GM12878 (cell line): ENCODE data around the gene THAP10. TPM values are rescaled to one million over a fixed set of nuclear protein-coding genes. Genes with fewer than 3 reads are reported as not detected.

Experiments
- ATAC-seq: fragments of 200-7000 bp; cut with Tn5 transposase; 3 replicates; pipeline ENCODE4 v1.9.1; 2020; ENCODE audit warnings: mild to moderate bottlenecking, moderate library complexity
- BruUV-seq: library from RNA; stranded (reverse); fragments of 400-500 nt; replicated peaks from 2 replicates; lab custom pipeline; 2021; lab: Mats Ljungman, UMichigan
- CTCF ChIA-PET: fragments of 300-600 bp; sonication (Branson Sonifier 250); formaldehyde crosslinking; extraction: SDS; loops from one replicate; lab custom pipeline; 2021; ENCODE audit warnings: inconsistent platforms; lab: Yijun Ruan, JAX
- POLR2A ChIA-PET: fragments of 350-600 bp; formaldehyde crosslinking; extraction: SDS; loops from one replicate; lab custom pipeline; 2021; ENCODE audit warnings: inconsistent platforms; lab: Charles Lee
- RAD21 ChIA-PET: fragments of 300-600 bp; sonication (Branson Sonifier 250); formaldehyde crosslinking; loops from one replicate; lab custom pipeline; 2023; ENCODE audit warnings: antibody characterized with exemption; ENCODE audit not compliant: unreplicated experiment; lab: Charles Lee
- SMC1A ChIA-PET: fragments of 300-600 bp; sonication (Branson Sonifier 250); formaldehyde crosslinking; loops from one replicate; lab custom pipeline; 2023; ENCODE audit not compliant: unreplicated experiment, uncharacterized antibody; lab: Charles Lee
- DNase-seq: peaks from one replicate; pipeline ENCODE4 v3.0.0-alpha.2; 2011; ENCODE audit warnings: low read depth, low spot score
- FAIRE-seq: peaks from 3 replicates; lab custom pipeline; 2011; peaks lifted over from hg19 to GRCh38; lab: Jason Lieb, UNC
- H2AFZ ChIP-seq: 2 replicates; pipeline ENCODE4 v1.6.0; 2011; ENCODE audit warnings: low read depth, low read length, control low read depth; ENCODE audit not compliant: control insufficient read depth
- H3K27ac ChIP-seq: 2 replicates; pipeline ENCODE4 v1.5.1; 2011; ENCODE audit warnings: control low read depth; ENCODE audit not compliant: control insufficient read depth, insufficient read depth
- H3K27me3 ChIP-seq, 2 experiments: replicated peaks in 1 of 2; 2 replicates each; pipeline versions ENCODE4 v1.6.0 to v1.6.1; 2011; ENCODE audit warnings: low read length in 1 of 2; ENCODE audit not compliant: control insufficient read depth in 2 of 2, insufficient read depth in 2 of 2
- H3K36me3 ChIP-seq, 2 experiments: 2 replicates each; pipeline ENCODE4 v1.5.1; 2011; ENCODE audit warnings: low read length in 1 of 2; ENCODE audit not compliant: control insufficient read depth in 2 of 2, insufficient read depth in 2 of 2
- H3K4me1 ChIP-seq: 2 replicates; pipeline ENCODE4 v1.6.1; 2011; ENCODE audit warnings: mild to moderate bottlenecking, low read length, moderate library complexity, mixed read lengths; ENCODE audit not compliant: control insufficient read depth, insufficient read depth
- H3K4me2 ChIP-seq: 2 replicates; pipeline ENCODE4 v1.6.0; 2011; ENCODE audit warnings: control low read depth; ENCODE audit not compliant: control insufficient read depth, insufficient read depth
- H3K4me3 ChIP-seq: fragments of 200-600 bp; sonication (generic); 2 replicates; pipeline ENCODE4 v1.5.1; 2016
- H3K79me2 ChIP-seq: 2 replicates; pipeline ENCODE4 v1.6.0; 2011; ENCODE audit warnings: low read length; ENCODE audit not compliant: control insufficient read depth, insufficient read depth
- H3K9ac ChIP-seq: 2 replicates; pipeline ENCODE4 v1.8.0; 2011; ENCODE audit warnings: low read length, control low read depth, mixed read lengths; ENCODE audit not compliant: control insufficient read depth, insufficient read depth
- H3K9me3 ChIP-seq: replicated peaks from 3 replicates; pipeline ENCODE4 v1.5.1; 2011; ENCODE audit warnings: mild to moderate bottlenecking, low read length; ENCODE audit not compliant: control insufficient read depth, insufficient read depth
- H4K20me1 ChIP-seq: 2 replicates; pipeline ENCODE4 v1.6.0; 2011; ENCODE audit not compliant: control insufficient read depth, insufficient read depth
- ASH2L ChIP-seq: fragments of 300-600, 200-600 bp; sonication (generic); IDR thresholded peaks from 2 replicates; pipeline ENCODE4 v1.6.1; 2017; ENCODE audit warnings: low read depth, mild to moderate bottlenecking, borderline replicate concordance
- CBX5 ChIP-seq: sonication (generic); IDR thresholded peaks from 2 replicates; pipeline ENCODE4 v1.6.1; 2016; ENCODE audit warnings: low read depth, moderate library complexity, mild to moderate bottlenecking, inconsistent platforms
- CHD4 ChIP-seq: fragments of 200-600 bp; sonication (generic); IDR thresholded peaks from 2 replicates; pipeline ENCODE4 v1.6.1; 2016; ENCODE audit warnings: mild to moderate bottlenecking
- FOXK2 ChIP-seq: fragments of 450-650 bp; IDR thresholded peaks from 2 replicates; pipeline ENCODE4 v1.6.1; 2017; ENCODE audit warnings: mild to moderate bottlenecking, moderate library complexity
- GABPA ChIP-seq: IDR thresholded peaks from 2 replicates; pipeline ENCODE4 v1.6.1; 2014; ENCODE audit warnings: antibody characterized with exemption, low read depth, mild to moderate bottlenecking, inconsistent platforms
- JUND ChIP-seq: IDR thresholded peaks from 2 replicates; pipeline ENCODE4 v1.6.1; 2012; ENCODE audit warnings: low read depth, mild to moderate bottlenecking, low read length, improper control_type of control experiment, moderate library complexity
- SREBF1 ChIP-seq: IDR thresholded peaks from 2 replicates; pipeline ENCODE4 v1.6.1; 2012; ENCODE audit warnings: mild to moderate bottlenecking, low read length
- SUPT20H ChIP-seq: IDR thresholded peaks from 2 replicates; pipeline ENCODE4 v1.6.1; 2011; ENCODE audit warnings: low read depth, mild to moderate bottlenecking, low read length, moderate library complexity, borderline replicate concordance; ENCODE audit not compliant: control insufficient read depth
- TCF12 ChIP-seq: IDR thresholded peaks from 2 replicates; pipeline ENCODE4 v1.6.1; 2011; ENCODE audit warnings: low read depth, mild to moderate bottlenecking, low read length
- ZNF207 ChIP-seq: fragments of 450-650 bp; IDR thresholded peaks from 2 replicates; pipeline ENCODE4 v1.6.1; 2014; ENCODE audit warnings: antibody characterized with exemption, mild to moderate bottlenecking, borderline replicate concordance
- whole genome bisulfite sequencing: methylation state at CpG from one replicate; pipeline ENCODE4 v1.1.6; 2016; ENCODE audit warnings: low lambda C conversion rate; ENCODE audit not compliant: insufficient replicate concordance, insufficient coverage; ENCODE audit errors: missing lambda C conversion rate; 5-methylcytosine and 5-hydroxymethylcytosine counted together
- in situ Hi-C: fragments of 300-500 bp; cut with MboI; formaldehyde crosslinking; loops from 9 replicates; pipeline ENCODE4 v1.14.3; 2018; ENCODE audit warnings: mixed read lengths
- intact Hi-C: fragments of 100-400 bp; cut with micrococcal nuclease; formaldehyde crosslinking; loops from one replicate; pipeline ENCODE4 v1.14.2; 2022; ENCODE audit not compliant: unreplicated experiment
- polyA plus RNA-seq, 11 experiments: library from polyadenylated mRNA; depleted of rRNA in 4 of 11; unstranded in 6 of 11; stranded (reverse) in 5 of 11; fragments of >200 nt; fragmentation: Nextera tagmentation in 4 of 11; fragmentation: Illumina TruSeq in 1 of 11; extraction: Ambion mirVana in 4 of 11; extraction: Trizol in 1 of 11; gene quantifications; 1 replicate in 1 of 11; 2 replicates in 10 of 11; pipeline versions ENCODE4 v1.2.1 to v1.2.3, GENCODE V29; 2011 to 2016; ENCODE audit warnings: inconsistent platforms in 2 of 11, missing spikeins in 2 of 11, low read depth in 1 of 11
- total RNA-seq, 4 experiments: library from RNA; depleted of rRNA in 3 of 4; stranded (reverse); fragments of >200 nt in 3 of 4; fragmentation: Illumina TruSeq in 1 of 4; extraction: Trizol in 1 of 4; gene quantifications; 2 replicates each; pipeline versions ENCODE4 v1.2.1 to v1.2.3, GENCODE V29; 2013 to 2021
- TF ChIP-seq, protein P1 (sequence below): fragments of 450-650 bp; IDR thresholded peaks from 2 replicates; pipeline ENCODE4 v1.6.1; 2018; ENCODE audit warnings: mild to moderate bottlenecking, low read depth, moderate library complexity; ENCODE audit not compliant: partially characterized antibody
- TF ChIP-seq, protein P2 (sequence below): fragments of 450-650 bp; IDR thresholded peaks from 2 replicates; pipeline ENCODE4 v1.6.1; 2017; ENCODE audit warnings: mild to moderate bottlenecking

THAP10 gene
- total and polyA plus RNA-seq, 10 of the 15 experiments (the other 5 are each of a cell fraction or from before 2014, with no cell fraction given), result 0.35 to 5.2 (median 1.4) TPM

DNA sequence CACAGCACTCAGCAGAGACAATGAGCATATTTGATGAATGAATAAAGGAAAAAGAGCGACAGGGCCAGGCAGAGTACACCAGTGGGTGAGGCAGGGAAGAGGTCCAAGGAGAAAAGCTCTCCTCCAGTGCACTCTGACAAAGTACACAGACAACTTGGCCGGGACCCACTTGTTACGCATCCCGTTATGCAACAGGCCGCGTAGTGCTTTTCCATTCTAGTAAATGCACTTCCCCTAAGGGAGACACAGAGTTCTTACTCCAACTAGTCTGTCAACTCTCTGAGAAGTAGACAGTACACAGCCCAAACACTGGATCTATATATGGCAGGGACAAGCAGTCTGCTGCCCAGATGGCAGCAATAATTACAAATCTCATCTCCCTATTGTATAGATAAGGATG lies 56.8 kb downstream of the THAP10 start (continued):
- TF ChIP-seq, protein P1, sequence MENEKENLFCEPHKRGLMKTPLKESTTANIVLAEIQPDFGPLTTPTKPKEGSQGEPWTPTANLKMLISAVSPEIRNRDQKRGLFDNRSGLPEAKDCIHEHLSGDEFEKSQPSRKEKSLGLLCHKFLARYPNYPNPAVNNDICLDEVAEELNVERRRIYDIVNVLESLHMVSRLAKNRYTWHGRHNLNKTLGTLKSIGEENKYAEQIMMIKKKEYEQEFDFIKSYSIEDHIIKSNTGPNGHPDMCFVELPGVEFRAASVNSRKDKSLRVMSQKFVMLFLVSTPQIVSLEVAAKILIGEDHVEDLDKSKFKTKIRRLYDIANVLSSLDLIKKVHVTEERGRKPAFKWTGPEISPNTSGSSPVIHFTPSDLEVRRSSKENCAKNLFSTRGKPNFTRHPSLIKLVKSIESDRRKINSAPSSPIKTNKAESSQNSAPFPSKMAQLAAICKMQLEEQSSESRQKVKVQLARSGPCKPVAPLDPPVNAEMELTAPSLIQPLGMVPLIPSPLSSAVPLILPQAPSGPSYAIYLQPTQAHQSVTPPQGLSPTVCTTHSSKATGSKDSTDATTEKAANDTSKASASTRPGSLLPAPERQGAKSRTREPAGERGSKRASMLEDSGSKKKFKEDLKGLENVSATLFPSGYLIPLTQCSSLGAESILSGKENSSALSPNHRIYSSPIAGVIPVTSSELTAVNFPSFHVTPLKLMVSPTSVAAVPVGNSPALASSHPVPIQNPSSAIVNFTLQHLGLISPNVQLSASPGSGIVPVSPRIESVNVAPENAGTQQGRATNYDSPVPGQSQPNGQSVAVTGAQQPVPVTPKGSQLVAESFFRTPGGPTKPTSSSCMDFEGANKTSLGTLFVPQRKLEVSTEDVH, result no peak
- TF ChIP-seq FOXK2, result no peak
- no peak for TF ChIP-seq SREBF1
- TF ChIP-seq TCF12, result no peak
- TF ChIP-seq ASH2L, result no peak
- TF ChIP-seq ZNF207, result no peak

DNA sequence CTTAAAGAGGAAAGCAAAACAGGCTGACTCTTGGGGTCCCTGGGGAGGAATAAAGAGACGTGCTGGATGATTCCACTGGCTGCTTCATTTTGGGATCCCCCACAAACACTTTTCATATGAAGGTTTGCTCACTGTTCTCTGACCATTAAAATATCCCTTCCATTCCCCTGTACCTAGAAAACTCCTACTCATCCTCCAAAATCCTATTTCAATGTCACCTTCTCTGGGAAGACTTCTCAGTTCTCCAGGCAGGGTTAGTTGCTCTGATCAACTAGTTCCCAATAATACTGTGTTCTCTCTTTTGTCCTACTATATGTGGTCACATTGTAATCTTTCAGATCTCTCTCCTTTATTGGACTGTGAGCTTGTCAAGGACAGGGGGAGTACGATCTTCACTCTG lies 57.2 kb downstream of the THAP10 start:
- Histone ChIP-seq H3K9ac (no peak overlapping the region), H3K36me3 (no peaks in the 10 kb centered on the region), H3K79me2 (no peaks in the 10 kb centered on the region), H3K27me3 (no peaks in the 10 kb centered on the region), H3K4me2 (no peak overlapping the region), H3K27ac (no peak overlapping the region), H3K4me3 (no peak overlapping the region), H2AFZ (no peak overlapping the region), H3K9me3 (no peaks in the 10 kb centered on the region), H4K20me1 (no peaks in the 10 kb centered on the region), H3K4me1 (no peaks in the 10 kb centered on the region)
- ChIA-PET POLR2A (no interaction called here), RAD21 (no interaction called here), SMC1A (no interaction called here), CTCF (no interaction called here)
- no TSS peak for BruUV-seq
- in situ Hi-C loops (no loop called here), intact Hi-C loops (no loop called here)
- ATAC-seq (no peak), DNase-seq (no peak), FAIRE-seq (no peak)
- WGBS, result 3% methylated on average over 2 of the region's 2 CpGs
- no peak for TF ChIP-seq CHD4
- TF ChIP-seq CBX5, result no peak
- TF ChIP-seq SUPT20H, result no peak
- TF ChIP-seq, protein P2, sequence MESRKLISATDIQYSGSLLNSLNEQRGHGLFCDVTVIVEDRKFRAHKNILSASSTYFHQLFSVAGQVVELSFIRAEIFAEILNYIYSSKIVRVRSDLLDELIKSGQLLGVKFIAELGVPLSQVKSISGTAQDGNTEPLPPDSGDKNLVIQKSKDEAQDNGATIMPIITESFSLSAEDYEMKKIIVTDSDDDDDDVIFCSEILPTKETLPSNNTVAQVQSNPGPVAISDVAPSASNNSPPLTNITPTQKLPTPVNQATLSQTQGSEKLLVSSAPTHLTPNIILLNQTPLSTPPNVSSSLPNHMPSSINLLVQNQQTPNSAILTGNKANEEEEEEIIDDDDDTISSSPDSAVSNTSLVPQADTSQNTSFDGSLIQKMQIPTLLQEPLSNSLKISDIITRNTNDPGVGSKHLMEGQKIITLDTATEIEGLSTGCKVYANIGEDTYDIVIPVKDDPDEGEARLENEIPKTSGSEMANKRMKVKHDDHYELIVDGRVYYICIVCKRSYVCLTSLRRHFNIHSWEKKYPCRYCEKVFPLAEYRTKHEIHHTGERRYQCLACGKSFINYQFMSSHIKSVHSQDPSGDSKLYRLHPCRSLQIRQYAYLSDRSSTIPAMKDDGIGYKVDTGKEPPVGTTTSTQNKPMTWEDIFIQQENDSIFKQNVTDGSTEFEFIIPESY, result no peak
- TF ChIP-seq ZNF207, result no peak
- TF ChIP-seq JUND, result no peak
- TF ChIP-seq GABPA, result no peak
